Vagina (tissue), 2 donors: Measurements from ENCODE around the gene EFCAB7. TPM values are rescaled to one million over a fixed set of nuclear protein-coding genes. Genes with fewer than 3 reads are reported as not detected.
"Not testable (repeated sequence)": the region's sequence is repeated elsewhere in the genome, so short reads cannot be mapped to it uniquely, and the experiment has no call there.

Source experiments
- DNase-seq, 2 donors: peaks; one replicate each; pipeline ENCODE4 v3.0.0-alpha.2; 2017; ENCODE audit errors: extremely low spot score in 2 of 2
- H3K27ac ChIP-seq: fragments of 200-600 bp; sonication (generic); one replicate; pipeline ENCODE4 v1.5.1; 2019
- H3K27me3 ChIP-seq: fragments of 200-600 bp; sonication (generic); one replicate; pipeline ENCODE4 v1.5.1; 2019
- H3K36me3 ChIP-seq, 2 donors: fragments of 200-600 bp; sonication (generic); one replicate each; pipeline ENCODE4 v1.5.1; 2017 to 2019
- H3K4me1 ChIP-seq: fragments of 200-600 bp; sonication (generic); one replicate; pipeline ENCODE4 v1.5.1; 2019
- H3K4me3 ChIP-seq, 2 donors: fragments of 200-600 bp; sonication (generic); 1 replicate in 1 of 2; 2 replicates in 1 of 2; pipeline ENCODE4 v1.5.1; 2016 to 2019
- H3K9me3 ChIP-seq: fragments of 200-600 bp; sonication (generic); one replicate; pipeline ENCODE4 v1.5.1; 2019
- POLR2A ChIP-seq, 2 donors: fragments of 450-650 bp; IDR thresholded peaks; one replicate each; pipeline ENCODE4 v1.6.1; 2017; ENCODE audit warnings: antibody characterized with exemption in 2 of 2, mild to moderate bottlenecking in 2 of 2, moderate library complexity in 2 of 2
- POLR2AphosphoS5 ChIP-seq, 2 donors: sonication (generic); formaldehyde crosslinking; IDR thresholded peaks; one replicate each; pipeline ENCODE4 v1.9.0; 2017; ENCODE audit warnings: antibody characterized with exemption in 2 of 2, mild to moderate bottlenecking in 2 of 2, low read depth in 1 of 2; ENCODE audit not compliant: insufficient read depth in 1 of 2
- intact Hi-C: fragments of 100-400 bp; cut with DNase I; formaldehyde crosslinking; loops from one replicate; pipeline ENCODE4 v1.15.1; 2023
- total RNA-seq: library from RNA; depleted of rRNA; stranded (reverse); fragments of >200 nt; gene quantifications from one replicate; pipeline ENCODE4 v1.2.3, GENCODE V29; 2016
- TF ChIP-seq, protein P1 (sequence below), 3 experiments: fragments of 450-650 bp in 2 of 3; fragments of 200-600 bp in 1 of 3; sonication (generic) in 1 of 3; IDR thresholded peaks; one replicate each; pipeline ENCODE4 v1.5.1; 2017 to 2019; ENCODE audit warnings: antibody characterized with exemption in 3 of 3, mild to moderate bottlenecking in 2 of 3, moderate library complexity in 2 of 3

EFCAB7 gene
- total RNA-seq, 1 donor from 2014 or later, result 6.9 TPM

DNA sequence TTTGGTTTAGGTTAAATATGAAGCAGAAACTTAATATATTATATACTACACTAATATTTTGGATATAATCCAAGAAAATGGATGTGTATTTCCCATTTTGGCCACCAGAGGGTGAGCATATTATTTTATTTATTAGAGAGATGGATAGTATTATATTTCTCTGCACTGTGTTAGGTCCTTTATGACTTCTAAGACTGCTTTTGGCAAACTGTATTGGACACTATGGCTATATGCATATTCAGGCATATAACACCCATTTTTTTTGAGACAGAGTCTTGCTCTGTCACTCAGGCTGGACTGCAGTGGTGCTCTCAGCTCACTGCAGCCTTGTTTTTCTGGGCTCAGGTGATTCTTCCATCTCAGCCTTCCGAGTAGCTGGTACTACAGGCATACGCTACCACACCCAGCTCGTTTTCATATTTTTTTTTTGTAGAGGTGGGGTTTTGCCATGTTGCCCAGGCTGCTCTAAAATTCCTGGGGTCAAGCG is 52.1 kb downstream of the EFCAB7 start:
- Histone ChIP-seq H3K27me3 (no peaks in the 10 kb centered on the region), H3K27ac (no peak overlapping the region), H3K36me3 (no peaks in the 10 kb centered on the region), H3K4me3 (no peak overlapping the region), H3K9me3 (no peaks in the 10 kb centered on the region), H3K4me1 (no peaks in the 10 kb centered on the region)
- intact Hi-C loops, result no loop called here
- DNase-seq, result no peak
- TF ChIP-seq, protein P1, sequence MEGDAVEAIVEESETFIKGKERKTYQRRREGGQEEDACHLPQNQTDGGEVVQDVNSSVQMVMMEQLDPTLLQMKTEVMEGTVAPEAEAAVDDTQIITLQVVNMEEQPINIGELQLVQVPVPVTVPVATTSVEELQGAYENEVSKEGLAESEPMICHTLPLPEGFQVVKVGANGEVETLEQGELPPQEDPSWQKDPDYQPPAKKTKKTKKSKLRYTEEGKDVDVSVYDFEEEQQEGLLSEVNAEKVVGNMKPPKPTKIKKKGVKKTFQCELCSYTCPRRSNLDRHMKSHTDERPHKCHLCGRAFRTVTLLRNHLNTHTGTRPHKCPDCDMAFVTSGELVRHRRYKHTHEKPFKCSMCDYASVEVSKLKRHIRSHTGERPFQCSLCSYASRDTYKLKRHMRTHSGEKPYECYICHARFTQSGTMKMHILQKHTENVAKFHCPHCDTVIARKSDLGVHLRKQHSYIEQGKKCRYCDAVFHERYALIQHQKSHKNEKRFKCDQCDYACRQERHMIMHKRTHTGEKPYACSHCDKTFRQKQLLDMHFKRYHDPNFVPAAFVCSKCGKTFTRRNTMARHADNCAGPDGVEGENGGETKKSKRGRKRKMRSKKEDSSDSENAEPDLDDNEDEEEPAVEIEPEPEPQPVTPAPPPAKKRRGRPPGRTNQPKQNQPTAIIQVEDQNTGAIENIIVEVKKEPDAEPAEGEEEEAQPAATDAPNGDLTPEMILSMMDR (IDR thresholded peaks at IDR 0.05), result peak in 2 of 3 experiments; percentile 59 to 70
- TF ChIP-seq POLR2A (IDR thresholded peaks at IDR 0.05), result no peak

DNA sequence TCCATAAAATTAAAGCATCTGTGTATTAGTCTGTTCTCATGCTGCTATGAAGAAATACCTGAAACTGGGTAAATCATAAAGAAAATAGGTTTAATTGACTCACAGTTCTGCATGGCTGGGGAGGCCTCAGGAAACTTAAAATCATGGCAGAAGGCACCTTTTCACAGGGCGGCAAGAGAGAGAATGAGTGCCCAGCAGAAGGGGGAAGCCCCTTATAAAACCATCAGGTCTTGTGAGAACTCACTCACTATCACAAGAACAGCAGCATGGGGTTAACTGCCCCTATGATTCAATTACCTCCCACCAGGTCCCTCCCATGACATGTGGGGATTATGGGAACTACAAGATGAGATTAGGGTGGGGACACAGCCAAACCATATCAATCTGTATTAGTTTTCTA is 63.0 kb downstream of the EFCAB7 start:
- H3K27me3 ChIP-seq, intact Hi-C loops, H3K4me3 ChIP-seq, DNase-seq, H3K36me3 ChIP-seq, H3K4me1 ChIP-seq, H3K27ac ChIP-seq, H3K9me3 ChIP-seq: not testable (repeated sequence)

DNA sequence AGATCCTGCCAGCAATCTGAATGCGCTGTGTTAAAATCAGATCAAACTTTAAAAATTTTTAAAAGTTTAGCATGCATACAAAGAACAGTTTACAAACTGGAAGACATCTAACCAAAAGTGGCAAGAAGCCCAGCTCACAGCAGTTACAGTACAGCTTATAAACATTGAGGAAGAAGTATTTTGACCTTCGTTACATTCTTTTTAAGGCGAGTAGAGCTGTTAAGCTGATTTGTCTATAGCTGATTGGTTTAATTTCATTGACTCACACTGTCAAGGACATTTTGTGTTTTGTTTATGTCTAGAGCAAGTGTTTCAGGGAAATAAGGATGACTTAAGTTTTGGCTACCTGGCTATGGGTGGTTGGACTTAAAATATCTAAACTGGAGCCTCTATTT is 66.8 kb downstream of the EFCAB7 start:
- Histone ChIP-seq H3K27me3 (no peaks in the 10 kb centered on the region), H3K4me3 (no peak overlapping the region), H3K9me3 (no peaks in the 10 kb centered on the region), H3K27ac (no peak overlapping the region), H3K36me3 (no peaks in the 10 kb centered on the region), H3K4me1 (peaks cover 9% of the 10 kb centered on the region)
- DNase-seq, result no peak
- TF ChIP-seq POLR2AphosphoS5 (IDR thresholded peaks at IDR 0.05; ENCODE audit: insufficient read depth in 1 of 2, low read depth in 1 of 2) (no peak), POLR2A (IDR thresholded peaks at IDR 0.05) (no peak)
- TF ChIP-seq, protein P1 (IDR thresholded peaks at IDR 0.05), result no peak
- intact Hi-C loops, result no loop called here

DNA sequence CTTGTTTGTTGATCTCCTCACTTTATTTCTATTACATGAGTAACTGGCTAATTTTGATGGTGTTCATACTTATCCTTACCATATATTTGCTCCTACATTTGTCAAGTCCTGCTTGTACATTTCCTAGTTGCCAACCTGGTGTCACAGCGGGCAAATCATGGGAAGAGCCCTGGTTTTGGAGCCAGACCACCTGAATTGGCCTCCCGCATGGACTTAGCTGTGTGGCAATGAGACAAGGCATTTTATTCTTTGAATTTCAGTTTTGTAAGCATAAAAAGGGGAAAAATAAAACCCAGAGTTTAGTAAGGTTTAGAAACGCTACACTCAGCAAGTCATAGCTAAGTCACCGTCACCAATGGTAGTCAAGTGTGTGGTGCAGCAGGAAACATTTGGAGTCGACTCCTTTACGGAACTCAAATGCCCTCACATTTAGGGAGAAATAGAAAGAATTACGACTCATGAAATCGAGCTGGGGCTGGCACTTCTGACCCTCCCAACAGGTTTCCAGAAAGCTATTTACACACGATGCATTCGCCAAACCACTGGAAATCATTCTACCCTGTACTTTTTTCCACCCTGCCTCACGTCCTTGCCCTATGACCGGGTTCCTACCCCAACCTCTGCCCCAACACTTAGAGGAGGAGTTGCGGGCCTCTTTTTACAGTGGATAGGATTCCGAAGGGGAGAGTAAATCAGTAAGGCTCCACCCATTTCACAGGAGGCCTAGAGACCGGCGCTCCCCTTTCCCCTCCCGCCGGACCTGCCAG is 69.4 kb downstream of the EFCAB7 start:
- Histone ChIP-seq H3K27me3 (no peaks in the 10 kb centered on the region), H3K4me1 (peaks cover 9% of the 10 kb centered on the region), H3K36me3 (no peaks in the 10 kb centered on the region), H3K27ac (peak overlapping the region; percentile 88), H3K9me3 (no peaks in the 10 kb centered on the region), H3K4me3 (peak overlapping the region; percentile 68 to 79)
- no peak for DNase-seq
- intact Hi-C loops, result no loop called here
- TF ChIP-seq POLR2A (IDR thresholded peaks at IDR 0.05) (no peak), POLR2AphosphoS5 (IDR thresholded peaks at IDR 0.05; ENCODE audit: insufficient read depth in 1 of 2, low read depth in 1 of 2) (no peak)
- TF ChIP-seq, protein P1 (IDR thresholded peaks at IDR 0.05), result no peak

DNA sequence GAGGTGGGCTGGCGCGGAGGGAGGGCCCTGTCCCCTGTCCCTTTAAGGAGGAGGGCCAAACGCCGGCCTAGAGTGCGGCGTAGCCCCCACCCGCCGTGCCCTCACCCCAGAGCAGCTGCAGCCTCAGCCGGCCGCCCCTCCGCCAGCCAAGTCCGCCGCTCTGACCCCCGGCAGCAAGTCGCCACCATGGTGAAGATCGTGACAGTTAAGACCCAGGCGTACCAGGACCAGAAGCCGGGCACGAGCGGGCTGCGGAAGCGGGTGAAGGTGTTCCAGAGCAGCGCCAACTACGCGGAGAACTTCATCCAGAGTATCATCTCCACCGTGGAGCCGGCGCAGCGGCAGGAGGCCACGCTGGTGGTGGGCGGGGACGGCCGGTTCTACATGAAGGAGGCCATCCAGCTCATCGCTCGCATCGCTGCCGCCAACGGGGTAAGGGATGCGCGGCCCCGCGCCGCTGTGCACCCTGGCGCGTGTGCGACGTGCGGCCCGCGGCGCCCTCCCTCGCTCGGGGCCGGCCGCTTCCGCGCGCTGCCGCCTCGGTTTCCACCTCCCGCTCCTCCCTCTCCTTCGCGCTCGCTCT is 70.1 kb downstream of the EFCAB7 start, which contains the start of gene PGM1:
PGM1 (plus strand) TSS at position 109 of the 583 bp plus-strand sequence; CDS start at position 187, 78 bp downstream.
- TF ChIP-seq, protein P1 (IDR thresholded peaks at IDR 0.05), result no peak
- peak in 1 of 2 donors; percentile 73 for TF ChIP-seq POLR2AphosphoS5 (IDR thresholded peaks at IDR 0.05; ENCODE audit: insufficient read depth in 1 of 2, low read depth in 1 of 2)
- Histone ChIP-seq H3K27me3 (no peaks in the 10 kb centered on the region), H3K27ac (peak within 1 kb of the TSS; percentile 88), H3K36me3 (no peaks in the 10 kb centered on the region), H3K4me3 (peak within 1 kb of the TSS; percentile 68 to 79), H3K4me1 (peaks cover 9% of the 10 kb centered on the region), H3K9me3 (no peaks in the 10 kb centered on the region)
- intact Hi-C loops, result no loop called here
- DNase-seq, result no peak
